HG02870 (cell line): Measurements from ENCODE around the gene PLEKHA7.
A peak's percentile ranks its signal among the peaks of the same experiment; 100 is the strongest.
"Not testable (repeated sequence)": the region's sequence is repeated elsewhere in the genome, so short reads cannot be mapped to it uniquely, and the experiment has no call there.

Experiments used
- ATAC-seq: cut with Tn5 transposase; IDR thresholded peaks from one replicate; pipeline ENCODE4 v1.9.1; 2021; ENCODE audit warnings: mild to moderate bottlenecking, moderate library complexity; ENCODE audit not compliant: unreplicated experiment

PLEKHA7 gene

GRCh38 chr11:16918543-16919182 is 95.6 kb downstream of the PLEKHA7 start:
- ATAC-seq = not testable (repeated sequence)

GRCh38 chr11:16917941-16918340 is 96.3 kb downstream of the PLEKHA7 start:
- no peak for ATAC-seq

GRCh38 chr11:16912692-16913111 is 101.5 kb downstream of the PLEKHA7 start:
- ATAC-seq = no peak

GRCh38 chr11:16911658-16912057 is 102.6 kb downstream of the PLEKHA7 start:
- ATAC-seq = no peak

GRCh38 chr11:16911186-16911585 is 103.0 kb downstream of the PLEKHA7 start:
- ATAC-seq = no peak

GRCh38 chr11:16909359-16910035 is 104.7 kb downstream of the PLEKHA7 start:
- ATAC-seq = peak; percentile 71

GRCh38 chr11:16905375-16905774 is 108.8 kb downstream of the PLEKHA7 start:
- ATAC-seq = no peak

- ATAC-seq = not testable (repeated sequence)
These were observed 109.5 kb downstream of the PLEKHA7 start for GRCh38 chr11:16904761-16905160.

GRCh38 chr11:16902781-16903378 is 111.3 kb downstream of the PLEKHA7 start:
- ATAC-seq = peak; percentile 54

GRCh38 chr11:16902182-16902581 is 112.0 kb downstream of the PLEKHA7 start:
- peak; percentile 76 for ATAC-seq

GRCh38 chr11:16900491-16900890 is 113.7 kb downstream of the PLEKHA7 start:
- ATAC-seq = no peak

GRCh38 chr11:16899708-16900303 is 114.4 kb downstream of the PLEKHA7 start:
- no peak for ATAC-seq

- no peak for ATAC-seq
These were observed 115.8 kb downstream of the PLEKHA7 start for GRCh38 chr11:16898274-16898985.

- no peak for ATAC-seq
These were observed 116.6 kb downstream of the PLEKHA7 start for GRCh38 chr11:16897470-16898061.

- ATAC-seq = no peak
These were observed 117.3 kb downstream of the PLEKHA7 start for GRCh38 chr11:16896729-16897469.

GRCh38 chr11:16895306-16895705 is 118.9 kb downstream of the PLEKHA7 start:
- no peak for ATAC-seq

- no peak for ATAC-seq
These were observed 120.7 kb downstream of the PLEKHA7 start for GRCh38 chr11:16893456-16894066.

- ATAC-seq = no peak
These were observed 122.2 kb downstream of the PLEKHA7 start for GRCh38 chr11:16891964-16892363.

GRCh38 chr11:16891165-16891564 is 123.0 kb downstream of the PLEKHA7 start:
- ATAC-seq = no peak

- no peak for ATAC-seq
These were observed 123.8 kb downstream of the PLEKHA7 start for GRCh38 chr11:16890442-16890841.
